Activated T-cell treated with anti-CD3 and anti-CD28 coated beads for 4 hours (primary cell): Measurements from ENCODE around the gene NRXN3.

Experiments used
- DNase-seq: peaks from one replicate; pipeline ENCODE4 v3.0.0-alpha.2; 2020

The NRXN3 gene

DNA sequence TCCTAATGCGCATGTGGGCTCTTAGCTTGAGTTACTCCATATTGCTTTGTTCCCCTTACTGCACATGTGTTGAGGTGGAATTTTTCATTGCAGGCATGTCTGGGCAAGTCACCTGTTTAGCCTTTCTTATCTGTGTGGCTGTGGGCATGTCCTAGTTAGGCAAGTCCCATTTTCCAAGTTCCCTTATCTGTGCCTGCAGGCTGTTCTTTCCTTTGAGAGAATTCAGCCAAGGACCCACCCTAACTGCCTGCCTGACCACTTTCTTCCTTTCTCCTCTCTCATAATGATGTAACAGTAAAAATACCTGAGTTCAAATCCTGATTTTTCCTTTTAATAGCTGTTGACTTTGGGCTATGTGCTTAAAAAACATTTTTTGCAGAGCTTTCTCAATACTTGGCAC is 870.6 kb downstream of the NRXN3 start:
- no peak for DNase-seq

DNA sequence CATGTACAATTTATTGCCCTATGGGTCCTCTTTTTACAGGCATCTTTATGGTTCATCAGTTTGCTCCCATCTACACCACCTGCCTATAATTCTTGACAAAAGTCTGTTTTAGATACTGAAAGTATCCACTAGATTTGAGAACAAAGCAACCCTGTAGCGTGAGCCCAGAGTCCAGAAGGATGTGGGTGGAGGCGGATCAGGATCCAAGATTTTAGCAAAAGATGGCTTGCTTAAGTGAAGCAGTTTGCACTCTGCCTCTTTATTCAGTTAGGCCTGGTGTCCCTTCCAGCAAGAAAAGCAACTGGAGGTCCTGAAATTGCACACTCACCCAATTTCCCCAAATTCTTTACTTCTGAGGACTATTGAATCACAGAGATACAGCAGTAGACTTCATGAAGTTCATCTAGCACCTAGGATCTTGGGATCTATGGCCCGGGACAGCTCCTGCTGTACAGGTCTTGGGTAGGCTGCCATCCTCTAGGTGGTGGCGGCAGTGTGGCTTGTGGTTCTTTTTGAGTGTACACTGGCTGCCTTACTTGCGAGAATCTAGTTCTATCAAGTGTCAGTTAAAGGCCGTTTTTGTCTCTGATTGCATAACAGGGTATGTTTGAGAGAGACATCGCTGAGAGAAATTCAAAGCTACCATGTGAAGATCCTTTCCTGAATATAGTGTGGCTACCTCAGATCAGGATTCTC is 873.2 kb downstream of the NRXN3 start:
- DNase-seq, result no peak

DNA sequence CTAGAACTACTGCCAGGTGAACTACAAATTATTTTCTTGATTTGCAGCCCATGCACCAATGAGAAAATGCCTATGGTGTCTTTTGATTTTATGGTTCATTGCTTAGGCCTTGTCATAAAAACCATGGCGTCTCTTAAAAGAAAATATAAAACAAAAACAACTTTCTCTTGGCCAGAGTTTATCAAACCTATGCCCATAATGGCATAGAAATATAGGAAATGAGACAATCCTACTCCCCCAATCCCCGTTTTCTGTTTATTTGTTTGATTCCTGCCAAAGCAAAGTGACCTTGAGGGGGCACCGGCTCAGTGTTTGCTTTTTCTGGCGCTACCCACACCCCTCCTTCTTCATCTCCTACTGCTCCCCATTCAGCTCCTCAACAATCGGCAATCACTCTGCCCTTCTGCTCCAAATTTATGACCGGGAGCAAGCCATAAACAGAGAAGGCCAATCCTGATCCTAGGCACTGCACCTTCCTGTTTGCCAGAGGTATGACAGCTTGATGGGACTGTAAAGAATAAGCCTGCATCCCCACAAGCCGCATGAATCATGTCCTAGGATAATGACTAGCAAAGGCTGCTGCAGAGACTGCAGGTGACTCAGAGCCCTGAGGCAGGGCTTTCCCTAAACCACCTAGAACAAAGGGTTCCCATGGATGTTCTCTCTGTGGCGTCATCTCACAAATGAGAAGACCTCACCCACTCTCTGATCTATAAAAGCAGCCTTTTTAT is 874.9 kb downstream of the NRXN3 start:
- DNase-seq, result no peak

DNA sequence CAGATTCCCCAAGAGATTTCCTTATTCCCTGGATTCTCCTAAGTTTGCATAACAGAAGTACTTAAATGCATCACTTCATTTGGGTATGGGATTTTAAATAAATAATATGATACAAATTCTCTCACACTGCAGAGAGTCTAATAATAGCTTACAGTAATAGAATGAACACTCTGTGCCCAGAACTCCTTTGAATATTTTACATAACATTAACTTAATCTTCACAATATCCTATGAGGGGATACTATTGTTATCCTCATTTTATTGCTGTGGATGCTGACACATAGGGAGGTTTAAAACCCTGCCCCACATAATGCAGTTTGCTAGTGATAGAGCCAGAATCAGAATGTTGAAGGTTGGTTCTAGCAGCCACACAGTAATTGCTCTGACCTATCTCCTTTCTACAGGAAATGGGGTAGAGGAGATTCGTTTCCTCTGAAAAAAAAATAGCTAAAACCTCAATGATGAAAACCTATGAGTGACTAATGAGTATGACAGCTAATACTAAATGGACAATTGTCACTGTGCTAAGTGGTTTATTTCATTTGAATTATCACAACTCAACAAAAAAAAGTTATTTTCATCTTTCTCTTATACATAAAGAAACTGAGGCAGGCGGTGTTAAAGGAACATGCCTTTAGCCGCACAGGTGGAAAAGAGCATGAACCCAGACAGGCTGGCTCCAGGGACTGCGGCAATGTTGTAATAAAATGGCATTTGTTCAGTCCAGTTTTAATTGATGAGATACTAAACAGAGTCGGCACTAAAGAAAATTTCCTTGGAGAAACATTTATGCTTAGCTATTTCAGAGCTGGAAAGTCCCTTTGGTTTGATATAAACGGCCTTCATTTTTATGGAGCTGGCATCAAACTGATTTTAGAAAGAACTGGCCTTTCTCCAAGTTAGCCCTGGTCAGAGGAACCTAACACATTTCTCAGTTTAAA is 880.9 kb downstream of the NRXN3 start:
- DNase-seq, result no peak

DNA sequence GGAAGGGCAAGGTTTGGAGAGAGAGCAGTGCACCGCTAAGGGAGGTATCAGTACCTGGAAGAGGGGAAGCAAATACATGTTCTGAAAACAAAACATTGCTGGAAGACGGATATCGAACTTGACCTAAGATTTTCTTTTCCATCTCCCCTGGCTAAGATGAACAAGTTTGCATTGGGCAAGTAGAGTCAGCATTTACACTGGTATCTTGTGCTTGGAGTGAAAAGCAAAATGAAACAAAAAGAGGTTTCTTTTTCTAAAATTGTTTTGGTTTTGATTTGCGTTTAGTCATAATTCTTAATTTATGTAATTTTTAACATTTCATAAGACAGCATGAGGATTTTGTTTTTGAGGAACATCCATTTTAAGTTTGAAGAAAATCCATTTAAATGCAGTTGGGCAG is 881.6 kb downstream of the NRXN3 start:
- no peak for DNase-seq

DNA sequence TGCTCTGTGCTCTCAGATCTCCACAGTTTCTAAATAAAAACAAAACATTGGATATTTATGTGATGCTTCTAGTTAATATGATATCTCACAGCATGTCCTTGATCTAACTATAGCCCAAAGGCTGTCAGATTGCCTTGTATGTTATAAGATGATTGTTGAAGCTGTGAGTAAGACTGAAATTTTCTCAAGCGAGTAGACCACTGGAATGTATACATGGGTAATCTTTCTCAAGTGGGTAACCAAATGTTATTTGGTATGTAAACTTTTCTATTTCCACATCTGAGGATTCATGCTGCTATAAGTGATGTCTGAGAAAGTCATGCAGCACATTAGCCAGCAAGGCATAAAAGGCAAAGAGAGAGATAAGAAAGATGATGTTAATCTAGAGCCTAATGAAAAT is 886.7 kb downstream of the NRXN3 start:
- no peak for DNase-seq

DNA sequence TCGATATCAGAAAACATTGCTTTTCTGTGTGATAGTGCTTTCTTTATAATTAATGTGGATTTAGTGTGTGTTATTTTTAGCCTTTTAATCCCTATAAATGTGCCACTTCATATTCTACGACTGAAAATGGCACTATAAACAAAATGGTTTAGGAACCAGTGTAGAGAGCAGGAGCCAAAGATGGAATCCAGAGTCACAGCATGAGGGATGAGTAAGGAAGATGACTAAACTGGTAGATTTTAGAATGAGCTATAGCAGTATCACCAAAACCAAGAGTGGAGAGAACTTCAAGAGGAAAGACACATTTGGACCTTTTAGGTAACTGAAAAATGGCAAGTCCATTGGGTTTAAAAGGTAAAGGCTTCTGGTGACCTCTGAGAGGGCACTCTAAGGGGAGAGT is 887.2 kb downstream of the NRXN3 start:
- no peak for DNase-seq

DNA sequence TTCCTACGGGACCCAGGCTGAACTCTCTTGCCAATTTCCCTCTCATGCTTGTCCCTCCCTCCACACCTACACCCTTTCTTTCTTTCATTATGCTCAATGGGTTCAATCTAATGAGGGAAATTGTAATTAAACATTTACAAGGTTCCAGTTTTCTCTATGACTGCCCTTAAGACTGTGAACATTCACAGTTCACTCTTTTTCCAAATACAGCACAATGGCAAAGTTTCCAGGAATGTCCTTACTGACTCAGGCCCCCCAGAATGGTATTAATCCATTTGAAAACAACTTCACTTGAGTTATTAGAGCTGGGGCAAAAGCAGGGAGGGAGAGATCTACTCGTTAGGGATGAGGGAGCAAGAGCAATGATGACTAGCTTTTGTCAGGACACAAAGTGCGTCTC is 892.1 kb downstream of the NRXN3 start:
- DNase-seq, result no peak

DNA sequence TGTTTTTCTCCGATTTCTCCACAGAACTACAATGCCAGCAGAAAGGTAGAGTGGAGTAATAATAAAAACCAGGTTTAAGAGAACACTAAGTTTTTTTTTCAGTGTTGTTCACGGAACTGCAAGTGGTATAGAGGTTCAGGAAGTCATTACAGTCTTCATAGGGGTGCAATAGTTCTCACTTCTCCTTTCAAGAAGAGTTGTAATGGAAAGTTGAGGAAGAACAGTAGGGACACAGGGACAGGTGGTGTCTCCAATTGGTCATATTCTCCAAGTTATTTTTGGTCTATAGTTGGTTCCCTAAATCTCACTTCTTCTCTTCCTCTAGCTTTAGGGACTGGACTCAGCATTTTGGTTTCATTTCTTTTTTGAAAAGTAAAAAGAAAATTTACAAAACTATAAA is 894.0 kb downstream of the NRXN3 start:
- no peak for DNase-seq

DNA sequence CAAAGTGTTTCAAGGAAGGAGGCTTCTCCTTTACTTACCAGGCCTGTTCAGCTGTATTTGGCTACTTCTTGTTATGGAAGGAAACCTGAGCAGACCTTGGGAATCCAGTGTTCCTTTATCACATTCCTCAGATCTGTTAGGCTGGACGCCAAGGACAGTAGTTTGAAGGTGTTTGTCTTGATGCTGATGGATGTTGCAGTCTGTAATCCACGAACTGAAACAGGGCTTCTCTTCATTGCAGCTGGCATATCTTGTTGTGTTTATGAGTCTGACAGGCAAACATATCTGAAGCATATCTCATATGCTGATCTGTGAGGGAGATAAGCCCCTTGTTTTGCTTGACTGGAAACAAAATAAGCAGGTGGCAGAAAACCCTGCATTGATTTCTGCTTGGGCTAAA is 904.3 kb downstream of the NRXN3 start:
- DNase-seq, result no peak

DNA sequence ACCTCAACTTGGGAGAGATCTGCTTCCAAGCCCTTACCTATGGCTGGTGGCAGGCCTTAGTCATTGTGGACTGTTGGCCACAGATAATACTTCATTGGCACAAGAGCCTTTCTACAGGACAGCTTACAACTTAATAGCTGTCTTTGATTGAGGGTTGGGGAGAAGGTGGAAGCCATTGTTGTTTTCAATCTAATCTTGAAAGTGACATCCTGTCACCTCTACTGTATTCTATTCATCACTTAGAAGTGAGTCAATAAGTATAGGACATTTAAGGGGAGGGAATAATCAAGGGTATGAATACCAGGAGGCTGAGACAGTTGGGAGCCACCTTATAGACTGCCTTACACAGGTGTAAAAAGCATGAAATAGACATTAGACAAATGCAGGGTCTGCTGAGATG is 906.3 kb downstream of the NRXN3 start:
- DNase-seq, result no peak

DNA sequence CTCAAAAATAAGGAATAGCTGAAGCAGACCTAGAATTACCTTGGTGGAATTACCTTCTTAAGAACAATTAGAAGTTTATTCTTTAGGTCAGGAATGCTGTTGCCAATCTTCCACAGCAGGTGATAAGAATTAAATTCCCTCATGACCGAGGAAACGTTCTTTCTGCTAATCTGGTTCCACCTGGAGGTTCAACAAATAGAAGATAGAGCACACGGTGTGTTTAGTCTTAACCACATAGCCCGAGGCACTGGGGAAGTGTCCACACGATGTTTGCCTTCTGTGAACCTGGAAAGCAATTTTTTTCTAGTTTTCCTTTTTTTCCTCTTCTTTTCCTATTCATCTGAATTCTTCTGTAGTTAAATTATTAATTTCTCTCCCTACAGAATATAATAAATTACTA is 906.9 kb downstream of the NRXN3 start:
- no peak for DNase-seq

DNA sequence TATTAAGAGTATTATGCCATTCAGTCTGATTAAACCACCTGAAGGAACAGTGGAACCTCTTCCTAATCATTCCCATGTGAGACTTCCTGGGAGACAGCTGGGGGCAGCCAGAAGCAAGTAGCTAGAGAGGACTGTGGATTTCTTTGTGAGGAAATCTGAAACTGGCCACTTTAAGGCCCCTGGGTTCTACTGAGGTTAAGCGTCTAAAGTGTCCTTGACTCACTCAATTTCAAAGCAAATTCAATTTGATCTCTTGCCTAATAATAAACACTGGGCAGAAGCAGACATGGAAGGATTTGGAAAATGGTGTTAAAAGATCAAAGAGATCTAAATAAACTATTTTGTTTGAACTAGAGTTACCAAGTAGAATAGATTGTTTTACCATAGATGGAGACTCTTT is 909.9 kb downstream of the NRXN3 start:
- no peak for DNase-seq

DNA sequence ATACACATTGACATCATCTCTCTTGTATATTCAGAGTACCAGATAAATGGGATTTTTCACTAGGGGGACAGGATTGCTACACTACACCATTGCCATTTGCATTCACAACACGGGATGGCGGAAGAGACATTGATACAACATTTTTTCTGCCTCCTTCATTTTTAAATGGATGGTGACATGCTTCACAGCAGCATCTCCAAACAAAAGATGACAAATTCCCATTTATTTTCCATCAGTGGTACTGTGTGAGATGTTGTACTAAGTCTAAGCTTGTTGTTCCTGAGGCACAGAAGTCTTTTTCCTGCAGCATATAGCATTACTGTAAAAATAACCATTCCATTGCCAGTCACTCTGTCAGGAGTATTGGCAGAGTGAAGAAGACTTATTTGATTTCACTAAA is 912.7 kb downstream of the NRXN3 start:
- DNase-seq, result no peak

DNA sequence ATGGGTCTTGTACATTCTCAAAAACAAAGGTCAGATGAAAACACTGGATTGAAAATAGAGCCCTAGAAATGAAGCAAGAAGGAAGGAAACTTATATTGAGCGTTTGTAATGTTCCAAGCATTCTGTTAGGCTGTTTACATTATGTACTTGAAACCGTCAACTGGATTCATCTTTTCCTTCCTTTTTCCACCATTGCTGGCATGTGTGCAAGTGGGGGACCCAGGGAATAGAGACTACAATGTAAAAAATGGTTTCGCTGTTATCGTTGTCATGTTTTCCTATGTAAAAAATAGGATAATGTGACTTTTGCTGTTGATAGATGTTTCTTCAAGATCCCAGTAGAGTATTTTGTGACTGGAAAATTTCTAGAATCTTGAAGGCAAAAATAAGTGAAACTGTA is 913.2 kb downstream of the NRXN3 start:
- DNase-seq, result no peak

DNA sequence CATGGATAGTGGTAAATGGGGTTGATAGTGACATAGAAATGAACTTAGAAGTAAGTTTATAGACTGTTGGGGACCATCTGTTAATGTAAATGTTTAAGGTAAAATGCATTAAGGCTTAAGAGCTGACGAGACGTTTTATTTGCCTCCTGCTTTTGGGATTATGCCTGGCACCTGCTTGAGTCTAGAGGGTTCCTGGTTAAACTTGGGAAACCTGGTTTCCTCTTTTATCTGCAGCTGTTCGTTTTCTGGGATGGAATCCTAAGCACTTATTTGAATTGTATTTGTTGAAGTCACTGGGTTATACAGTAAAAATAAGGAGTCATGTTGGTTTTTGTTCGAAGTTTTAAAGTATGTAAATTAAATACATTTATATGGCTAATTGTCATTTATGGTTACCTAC is 914.7 kb downstream of the NRXN3 start:
- DNase-seq, result no peak

DNA sequence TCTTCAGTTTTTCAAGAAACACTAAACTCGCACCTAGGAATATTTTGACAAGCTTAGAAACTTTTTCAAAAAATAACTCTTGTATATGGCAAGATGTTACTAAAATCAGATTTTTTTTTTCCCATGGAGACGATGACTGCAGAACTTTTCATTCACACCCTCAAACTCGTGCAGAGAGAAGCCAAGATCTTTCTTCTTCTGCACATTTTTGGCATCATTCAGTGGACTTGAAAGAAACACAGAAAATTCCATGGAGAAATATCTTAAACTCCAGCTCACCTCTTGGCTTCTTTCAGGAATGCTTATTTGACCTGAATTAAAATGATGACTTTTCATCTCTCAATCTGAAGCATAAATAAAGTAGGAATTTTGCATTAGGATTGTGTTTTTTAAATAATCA is 919.4 kb downstream of the NRXN3 start:
- DNase-seq, result no peak

DNA sequence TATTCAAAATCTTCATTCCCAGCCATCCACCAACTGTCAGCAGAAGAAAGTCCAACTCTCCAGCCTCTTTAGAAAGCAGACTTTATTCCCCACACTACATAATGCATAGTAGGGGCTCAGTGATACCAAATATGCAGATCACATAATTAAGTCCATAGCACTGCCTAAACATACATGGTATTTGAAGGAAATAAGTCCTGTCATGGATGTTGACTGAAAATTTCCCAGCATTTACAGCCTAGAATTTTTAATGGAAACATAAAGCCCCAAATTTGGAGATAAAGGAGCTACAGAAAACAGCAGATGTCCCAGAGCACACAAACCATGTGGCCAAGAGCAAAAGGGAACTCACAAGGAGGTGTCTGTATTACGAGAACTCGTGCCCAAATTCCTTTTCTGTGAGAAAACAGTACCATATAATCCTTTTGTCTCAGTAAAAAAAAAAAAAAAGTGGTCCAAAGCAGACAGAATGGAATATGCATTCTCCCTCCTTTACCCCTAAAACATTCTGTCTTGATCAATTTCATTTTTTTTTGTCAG is 920.5 kb downstream of the NRXN3 start:
- DNase-seq, result no peak

DNA sequence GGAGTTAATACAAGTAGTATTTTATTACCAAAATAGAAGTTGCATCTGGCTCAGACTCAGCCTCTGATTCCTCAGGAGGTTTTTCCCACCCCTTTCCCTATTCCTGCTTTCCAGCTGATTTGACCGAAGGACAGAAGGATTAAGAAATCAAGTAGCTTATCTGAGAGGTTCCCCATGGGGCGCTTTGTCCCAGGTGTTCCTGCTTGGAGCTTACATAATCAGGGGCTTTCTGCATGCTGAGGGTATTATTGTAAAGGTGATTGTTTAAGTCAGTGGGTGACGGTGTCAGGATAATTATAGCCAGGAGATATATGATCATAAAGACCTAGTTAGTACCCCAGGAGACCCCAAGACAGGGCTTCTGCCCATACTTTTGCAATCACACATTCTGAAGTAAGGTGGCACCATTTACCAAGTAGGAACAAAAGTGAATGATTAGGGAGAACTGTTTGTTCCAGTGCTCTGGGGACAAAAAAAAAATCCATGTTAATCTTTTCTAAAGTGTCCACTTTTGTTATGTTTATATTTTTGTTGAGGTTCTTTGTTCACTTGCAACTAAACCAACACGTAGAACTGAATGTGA is 921.3 kb downstream of the NRXN3 start:
- DNase-seq, result no peak

DNA sequence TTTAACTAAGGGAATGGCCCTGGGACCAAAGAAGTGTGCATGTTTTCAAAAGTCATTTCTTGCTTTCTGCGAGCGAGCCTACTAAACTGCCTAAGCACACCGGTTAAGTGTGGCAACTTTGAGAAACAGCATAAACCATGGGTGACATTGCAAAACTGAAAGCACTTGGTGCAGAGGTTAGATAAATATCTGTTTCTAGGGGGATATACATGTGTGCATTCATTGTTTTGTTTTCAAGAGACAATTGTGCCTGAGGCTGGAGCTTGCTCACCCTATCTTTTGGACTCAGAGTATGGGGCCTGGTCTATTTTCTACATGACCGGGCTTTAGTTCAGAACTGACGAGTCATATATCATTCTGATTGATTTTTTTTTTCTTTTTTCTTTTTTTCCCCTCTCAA is 923.4 kb downstream of the NRXN3 start:
- DNase-seq, result no peak

DNA sequence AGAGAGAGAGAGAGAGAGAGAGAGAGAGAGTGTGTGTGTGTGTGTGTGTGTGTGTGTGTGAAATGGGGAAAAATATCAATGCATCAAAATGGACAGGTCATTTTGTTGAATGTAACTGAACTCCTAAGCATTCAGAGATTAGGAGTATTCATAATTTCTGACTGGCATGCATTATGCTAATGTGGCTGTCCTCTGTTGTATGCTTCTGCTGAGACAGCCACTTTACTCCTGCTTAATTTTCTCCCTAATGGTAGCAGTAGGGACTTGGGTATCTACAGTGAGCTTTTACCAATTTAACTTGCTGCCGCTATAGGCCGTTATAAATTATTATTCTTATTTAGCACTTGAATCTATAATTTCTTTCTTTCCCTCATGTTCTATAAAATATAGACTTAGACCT is 924.8 kb downstream of the NRXN3 start:
- no peak for DNase-seq

DNA sequence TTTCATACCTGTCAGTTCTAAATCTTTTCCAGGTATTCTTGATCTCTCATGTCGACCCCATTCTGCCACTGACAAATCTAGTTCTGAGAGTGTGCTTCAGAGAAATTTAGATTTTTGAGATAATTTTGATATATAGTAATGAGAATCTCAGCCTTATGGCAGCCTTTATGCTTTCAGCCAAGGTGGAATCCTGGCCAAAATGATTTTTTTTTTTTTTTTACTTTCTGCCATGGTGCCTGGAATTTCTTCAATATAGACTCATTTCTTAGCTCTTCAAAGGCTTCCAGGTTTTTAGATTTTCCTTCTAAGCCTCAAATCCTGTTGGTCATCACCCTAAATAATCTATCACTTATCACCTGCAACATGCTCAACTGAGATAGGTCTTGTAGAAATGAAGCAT is 926.6 kb downstream of the NRXN3 start:
- no peak for DNase-seq

DNA sequence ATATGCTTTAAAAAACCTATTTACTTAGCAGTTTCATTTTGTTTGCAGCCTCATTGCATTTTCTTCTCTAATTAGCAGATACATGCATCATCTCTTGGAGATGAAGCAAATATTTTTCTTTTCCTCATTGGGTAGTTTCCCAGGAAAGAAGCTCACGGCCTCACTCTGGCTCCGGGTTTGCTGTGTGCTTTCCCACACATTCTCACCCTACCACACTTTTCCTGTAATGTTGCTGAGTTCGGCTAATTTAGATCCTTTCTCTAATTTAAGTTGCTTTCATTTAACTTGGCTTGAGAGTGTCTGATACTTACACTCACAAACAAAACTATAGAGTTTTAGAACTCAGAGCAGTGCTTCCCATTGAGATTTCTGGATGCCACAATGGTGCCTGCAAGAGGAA is 928.2 kb downstream of the NRXN3 start:
- DNase-seq, result no peak
